Urothelium cell line (cell line): ENCODE data around the gene MOGAT1.
"Not testable (repeated sequence)": the region's sequence is repeated elsewhere in the genome, so short reads cannot be mapped to it uniquely, and the experiment has no call there.

Experiments
- DNase-seq: peaks from one replicate; pipeline ENCODE4 v3.0.0; 2011; ENCODE audit warnings: low spot score, mixed read lengths
- FAIRE-seq: peaks from 2 replicates; lab custom pipeline; 2011; peaks lifted over from hg19 to GRCh38; lab: Jason Lieb, UNC

MOGAT1 gene

GRCh38 chr2:222738312-222738711 is 66.9 kb downstream of the MOGAT1 start:
- FAIRE-seq (no peak), DNase-seq (no peak)

GRCh38 chr2:222738809-222739208 is 67.4 kb downstream of the MOGAT1 start:
- DNase-seq (no peak), FAIRE-seq (no peak)

- no peak for FAIRE-seq
- no peak for DNase-seq
These were observed 68.5 kb downstream of the MOGAT1 start for GRCh38 chr2:222739939-222740338.

GRCh38 chr2:222743251-222743812 is 71.9 kb downstream of the MOGAT1 start:
- DNase-seq, result no peak
- FAIRE-seq, result no peak

GRCh38 chr2:222745836-222746559 is 74.5 kb downstream of the MOGAT1 start:
- DNase-seq, result no peak
- no peak for FAIRE-seq

- FAIRE-seq, result no peak
- no peak for DNase-seq
These were observed 76.2 kb downstream of the MOGAT1 start for GRCh38 chr2:222747526-222748160.

GRCh38 chr2:222750533-222750932 is 79.1 kb downstream of the MOGAT1 start:
- DNase-seq (no peak), FAIRE-seq (no peak)

GRCh38 chr2:222751238-222751637 is 79.8 kb downstream of the MOGAT1 start:
- DNase-seq (no peak), FAIRE-seq (no peak)

GRCh38 chr2:222751821-222752719 is 80.6 kb downstream of the MOGAT1 start:
- FAIRE-seq, result no peak

GRCh38 chr2:222752746-222753145 is 81.3 kb downstream of the MOGAT1 start:
- FAIRE-seq (no peak), DNase-seq (no peak)

More at GRCh38 chr2:222751821-222752719, 80.6 kb downstream of the MOGAT1 start:
- DNase-seq, result no peak

GRCh38 chr2:222753251-222753824 is 81.9 kb downstream of the MOGAT1 start:
- DNase-seq (no peak), FAIRE-seq (no peak)

- FAIRE-seq (no peak), DNase-seq (no peak)
These were observed 83.0 kb downstream of the MOGAT1 start for GRCh38 chr2:222754324-222754930.

GRCh38 chr2:222755593-222755992 is 84.1 kb downstream of the MOGAT1 start:
- not testable (repeated sequence) for FAIRE-seq, DNase-seq

GRCh38 chr2:222756362-222756831 is 84.9 kb downstream of the MOGAT1 start:
- FAIRE-seq, result no peak
- DNase-seq, result peak; percentile 18

GRCh38 chr2:222756951-222757650 is 85.6 kb downstream of the MOGAT1 start:
- no peak for FAIRE-seq
- DNase-seq, result peak; percentile 83
